Measurements from ENCODE around the gene NPY5R.

The NPY5R gene

DNA sequence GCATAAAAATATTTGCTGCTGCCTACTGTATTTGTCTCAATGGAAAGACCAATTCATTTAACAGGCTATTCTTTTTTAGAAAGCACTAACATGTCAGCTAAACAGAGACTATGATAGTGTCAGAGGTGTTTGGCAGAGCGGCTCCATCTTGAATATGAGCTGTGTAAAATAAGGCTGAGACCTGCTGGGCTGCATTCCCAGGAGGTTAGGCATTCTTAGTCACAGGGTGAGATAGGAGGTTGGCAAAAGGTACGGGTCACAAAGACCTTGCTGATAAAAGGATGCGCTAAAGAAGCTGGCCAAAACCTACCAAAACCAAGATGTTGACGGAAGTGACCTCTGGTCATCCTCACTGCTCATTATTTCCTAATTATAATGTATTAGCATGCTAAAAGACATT is 41.8 kb downstream of the NPY5R start:
- no peak for DNase-seq

DNA sequence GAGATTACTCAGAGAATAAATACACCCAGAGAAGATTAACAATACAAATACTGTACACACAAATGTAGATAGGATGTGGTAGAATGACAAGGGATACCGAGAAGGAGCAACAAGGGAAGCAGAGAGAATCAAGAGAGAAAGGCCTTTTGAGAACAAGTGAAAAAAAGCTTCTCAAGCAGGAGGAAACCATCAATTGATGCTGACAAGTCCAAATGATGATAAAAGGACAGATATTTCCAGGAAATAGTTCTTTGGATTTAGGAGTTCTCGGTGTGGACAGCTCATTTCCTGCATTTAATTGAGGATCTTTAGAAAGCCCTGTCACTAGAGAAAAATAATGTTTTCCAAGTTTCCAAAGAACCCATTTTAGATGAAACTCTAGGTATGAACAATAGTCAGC is 48.1 kb downstream of the NPY5R start:
- no peak for DNase-seq

DNA sequence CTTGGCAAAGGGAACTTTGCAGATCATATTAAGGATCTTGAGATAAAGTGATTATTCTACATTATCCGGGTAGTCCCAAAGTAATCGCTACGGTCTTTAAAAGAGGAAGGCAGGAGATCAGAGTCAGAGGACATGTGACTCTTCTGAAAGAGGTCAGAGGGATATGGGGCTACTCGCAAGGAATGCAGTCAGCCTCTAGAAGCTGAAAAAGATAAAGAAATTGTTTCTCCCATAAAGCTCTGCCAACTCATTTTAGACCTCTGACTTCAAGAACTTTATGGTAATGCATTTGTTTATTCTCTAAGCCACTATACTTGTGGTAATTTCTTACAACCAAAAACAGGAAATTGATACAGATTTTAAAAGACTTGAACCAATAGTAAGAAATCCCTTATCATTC is 48.6 kb downstream of the NPY5R start:
- no peak for DNase-seq

DNA sequence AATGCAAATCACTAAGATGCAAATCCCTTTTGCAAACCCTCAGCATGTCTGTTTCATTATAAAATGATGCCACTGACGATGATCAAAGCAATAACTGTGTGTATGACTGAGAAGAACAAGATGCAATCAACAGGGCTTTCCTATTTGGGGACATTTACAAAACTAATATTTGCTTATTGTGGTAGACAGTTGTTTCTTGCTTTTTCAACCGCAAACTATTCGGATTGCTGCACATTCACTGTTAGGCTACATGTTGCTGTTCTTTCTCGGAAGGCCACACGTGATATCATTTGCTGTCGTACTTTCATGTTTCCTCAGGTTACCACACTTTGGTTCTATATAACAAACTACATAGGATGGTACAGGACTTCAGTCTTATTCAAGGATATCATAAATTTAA is 49.8 kb downstream of the NPY5R start:
- DNase-seq: no peak

DNA sequence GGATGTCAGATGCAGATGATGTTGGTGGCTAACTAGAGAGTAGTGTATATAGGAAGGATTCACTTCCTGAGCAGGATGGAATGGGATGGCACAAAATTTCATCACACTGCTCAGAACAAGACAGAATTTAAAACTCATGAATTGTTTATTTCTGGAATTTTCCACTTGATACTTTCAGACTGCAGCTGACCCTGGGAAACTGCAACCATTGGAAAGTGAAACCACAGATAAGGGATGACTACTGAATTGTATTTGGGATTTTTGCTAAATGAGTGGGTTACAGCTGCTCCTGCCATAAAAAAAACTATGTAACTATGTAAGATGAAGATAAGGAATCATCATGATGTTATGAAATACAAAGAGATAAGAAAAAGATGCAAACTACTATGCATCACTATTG is 51.4 kb downstream of the NPY5R start:
- no peak for DNase-seq

DNA sequence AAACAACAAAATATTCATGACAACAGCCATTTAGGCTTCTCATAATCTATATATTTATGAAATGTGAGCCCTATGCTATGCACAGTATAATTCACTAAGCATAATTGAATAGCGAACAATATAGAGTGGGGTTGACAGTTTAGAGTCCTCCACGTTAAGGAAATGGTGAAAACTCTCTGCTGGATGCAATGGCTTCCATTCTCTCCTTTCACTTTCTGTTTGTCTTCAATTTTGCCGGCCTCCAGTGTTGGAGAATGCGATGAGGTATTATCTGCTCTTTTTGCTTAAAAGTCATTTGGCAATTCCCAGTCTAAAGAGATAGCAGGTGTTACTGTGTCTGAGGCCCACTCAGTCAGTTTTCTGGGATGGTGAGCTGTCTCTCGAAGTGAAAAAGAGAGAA is 52.1 kb downstream of the NPY5R start:
- no peak for DNase-seq

DNA sequence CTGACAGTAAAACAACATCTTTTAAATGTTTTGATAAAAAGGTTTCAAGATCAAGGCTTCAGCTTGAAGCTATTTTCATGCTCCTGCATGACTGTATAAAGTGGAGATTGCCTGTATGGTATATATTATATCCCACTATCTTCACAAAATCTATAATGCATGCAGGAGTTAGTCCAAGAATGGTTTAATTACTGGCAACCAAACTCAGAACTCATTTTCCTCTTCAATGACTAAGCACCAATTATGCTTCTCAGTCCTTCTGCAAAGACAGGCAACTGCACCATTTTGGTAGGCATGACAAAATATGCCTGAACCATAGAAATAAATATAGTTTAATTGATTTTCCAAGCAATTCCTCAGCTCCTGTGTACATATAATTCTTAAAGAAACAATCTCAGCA is 54.5 kb downstream of the NPY5R start:
- no peak for DNase-seq

DNA sequence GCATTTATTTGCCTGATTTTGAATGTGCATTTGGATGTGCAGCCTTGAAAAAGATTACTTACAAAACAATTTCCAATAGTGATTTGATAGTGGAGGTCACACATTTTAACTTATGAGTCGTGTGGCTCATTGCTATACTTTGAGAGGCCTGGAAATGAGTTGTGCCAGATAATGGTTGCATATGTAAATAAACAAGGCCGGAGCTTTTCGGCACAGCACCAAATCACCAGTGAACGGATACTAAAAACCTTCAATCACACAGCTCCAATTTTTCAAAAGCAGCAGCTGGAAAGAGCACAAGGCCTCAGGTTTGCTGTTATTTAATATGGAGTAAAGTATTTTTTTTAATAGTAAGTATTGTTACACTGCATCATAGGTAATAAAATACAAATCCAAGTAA is 57.2 kb downstream of the NPY5R start:
- DNase-seq: no peak

Measured in NCI-H1694 treated with DMSO at 0.1 percent for 48 hours (cell line).